ENCODE results near the gene SYT1.
"Not testable (repeated sequence)": the region's sequence is repeated elsewhere in the genome, so short reads cannot be mapped to it uniquely, and the experiment has no call there.

SYT1 gene

DNA sequence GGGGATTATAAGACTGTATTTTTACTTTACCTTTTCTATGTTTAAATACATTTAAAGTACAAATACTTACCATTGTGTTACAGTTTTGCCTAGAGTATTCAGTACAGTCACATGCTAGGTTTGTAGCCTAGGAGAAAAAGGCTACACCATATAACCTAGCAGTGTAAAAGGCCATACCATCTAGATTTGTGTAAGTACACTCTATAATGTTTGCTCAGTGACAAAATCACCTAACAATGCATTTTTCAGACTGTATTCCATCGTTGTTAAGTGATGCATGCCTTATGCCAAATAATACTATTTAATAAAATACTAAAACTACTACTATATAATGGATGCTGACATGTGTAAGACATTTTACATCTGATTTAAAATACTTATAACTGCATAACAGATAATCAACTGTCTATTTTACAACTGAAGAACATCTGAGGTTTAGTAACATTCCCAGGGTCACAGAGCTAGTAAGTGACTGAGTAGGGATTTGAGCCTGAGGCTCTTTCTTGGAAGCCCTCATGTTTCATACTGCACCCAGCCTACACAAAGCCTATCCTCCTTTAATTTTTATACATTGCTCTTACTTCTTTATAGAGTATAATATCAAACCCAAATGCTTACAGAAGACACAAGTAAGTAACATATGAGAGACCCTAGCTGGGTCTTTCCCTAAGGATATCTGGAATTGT, 296.8 kb downstream of the SYT1 start:
- DNase-seq: no peak

DNA sequence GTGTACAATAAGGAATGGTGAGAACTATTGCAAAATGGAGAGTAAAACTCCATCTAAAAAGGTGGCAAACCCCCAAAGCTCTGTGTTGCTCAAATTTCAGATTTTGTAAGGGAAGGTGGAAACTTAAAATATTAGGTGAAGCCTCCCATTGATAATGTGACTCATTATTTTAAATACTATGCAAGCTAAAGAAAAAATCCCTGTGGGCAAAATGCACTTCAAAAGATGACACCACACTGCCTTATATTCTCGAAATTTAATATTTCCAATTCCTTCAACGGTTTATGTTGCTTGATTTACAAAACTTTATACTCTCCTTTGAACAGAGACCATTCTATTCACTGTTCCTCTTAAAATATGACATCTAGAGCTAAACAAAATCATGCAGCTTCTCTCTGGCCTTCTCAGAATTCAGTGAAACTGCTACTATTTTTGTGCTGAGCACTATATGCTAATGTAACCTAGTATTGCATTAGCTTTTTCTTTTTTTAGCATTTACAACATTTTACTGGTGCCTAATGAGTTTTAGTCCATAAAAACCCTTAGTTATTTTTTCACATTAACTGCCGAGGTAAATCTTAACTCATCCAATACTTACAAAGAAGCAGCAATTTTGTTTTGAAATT, 297.7 kb downstream of the SYT1 start:
- DNase-seq: no peak

DNA sequence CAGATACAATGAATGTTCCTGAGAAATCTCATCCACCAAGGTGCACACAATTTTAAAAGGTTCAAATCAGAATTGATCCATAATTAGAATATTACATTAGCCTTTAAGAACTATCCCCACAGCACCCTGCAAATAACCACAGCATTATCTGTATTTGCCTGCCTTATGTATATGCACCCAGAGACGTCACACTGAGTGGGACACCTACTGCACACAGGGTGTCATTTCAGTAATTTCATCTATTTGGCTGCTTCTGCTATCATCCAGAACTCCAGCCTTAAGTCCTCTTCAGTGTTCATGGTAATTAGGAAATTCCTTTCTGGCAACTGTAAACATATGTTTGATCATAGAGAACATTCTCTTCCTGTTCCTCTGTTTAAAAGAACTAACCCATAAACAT, 298.4 kb downstream of the SYT1 start:
- no peak for DNase-seq

DNA sequence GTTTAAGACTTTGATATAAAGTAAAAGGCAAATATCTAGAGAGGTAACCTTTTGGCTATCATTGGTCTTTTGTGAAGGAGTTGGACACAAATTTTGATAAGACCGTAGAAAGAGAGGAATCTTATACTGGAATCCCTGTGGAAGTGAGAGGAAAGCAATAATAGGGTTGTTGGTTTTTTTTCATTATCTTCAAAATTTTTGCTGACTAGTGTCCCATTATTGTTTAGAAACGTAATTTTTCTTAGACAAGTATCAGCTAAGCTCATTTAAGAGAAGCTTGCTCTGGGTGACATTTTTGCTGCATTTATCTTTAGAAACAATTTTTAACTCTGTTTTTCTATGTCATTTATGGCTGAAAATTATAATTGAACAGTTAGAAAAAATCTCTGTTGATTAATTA, 300.3 kb downstream of the SYT1 start:
- no peak for DNase-seq

DNA sequence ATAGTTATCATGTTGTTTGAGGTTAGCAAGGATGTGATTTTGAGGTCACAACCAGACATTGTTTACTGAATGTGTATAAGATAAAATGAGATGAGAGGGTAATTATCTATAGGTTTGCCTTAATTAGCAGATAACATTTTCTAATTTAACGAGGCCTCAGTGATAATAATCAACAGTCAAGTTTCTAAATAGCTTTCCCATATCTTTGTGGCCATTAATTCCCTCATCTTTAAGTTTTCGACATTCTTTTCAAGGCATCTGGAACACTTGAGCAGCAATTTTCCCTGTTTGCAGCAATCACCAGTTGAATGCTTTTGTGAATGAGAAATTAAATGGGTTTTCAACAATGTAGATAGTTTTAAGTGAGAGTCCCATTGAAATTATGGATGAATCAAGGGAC, 304.1 kb downstream of the SYT1 start:
- no peak for DNase-seq

DNA sequence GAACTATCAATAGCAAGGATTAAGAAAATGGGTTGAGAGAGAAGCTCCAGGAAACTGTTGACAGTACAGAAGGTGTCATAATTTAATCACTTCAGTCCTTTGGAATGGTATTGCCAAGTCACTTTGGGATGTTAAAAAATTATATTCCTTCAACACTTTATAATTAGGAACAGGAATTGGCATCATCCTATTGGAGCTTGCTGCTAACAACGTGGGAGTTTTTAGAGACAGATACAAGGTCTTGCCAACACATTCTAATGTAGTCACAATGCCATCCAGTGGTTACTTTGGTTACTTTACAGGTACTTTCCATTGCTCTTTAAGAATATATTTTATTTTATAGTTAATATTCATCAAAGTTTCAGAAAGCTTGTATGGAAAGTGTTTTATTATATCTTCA, 310.1 kb downstream of the SYT1 start:
- DNase-seq: no peak

DNA sequence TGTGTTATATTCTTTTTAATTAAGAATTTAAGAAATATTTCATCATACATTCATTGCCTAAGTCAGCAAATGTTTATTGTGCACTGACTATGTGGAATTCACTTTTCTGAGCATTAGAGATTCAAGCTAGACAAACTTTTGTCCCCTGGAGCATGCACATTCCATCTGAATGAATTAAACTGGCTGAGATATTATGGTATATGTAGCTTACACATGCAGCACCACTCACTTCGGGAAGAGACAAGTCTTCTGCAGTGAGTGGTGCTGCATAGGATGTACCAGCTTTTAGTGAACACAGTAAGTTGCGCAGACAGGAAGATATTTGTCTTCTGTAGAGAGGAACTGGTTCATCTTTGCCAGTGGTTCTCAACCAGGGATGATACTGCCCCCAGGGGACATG, 318.4 kb downstream of the SYT1 start:
- no peak for DNase-seq

DNA sequence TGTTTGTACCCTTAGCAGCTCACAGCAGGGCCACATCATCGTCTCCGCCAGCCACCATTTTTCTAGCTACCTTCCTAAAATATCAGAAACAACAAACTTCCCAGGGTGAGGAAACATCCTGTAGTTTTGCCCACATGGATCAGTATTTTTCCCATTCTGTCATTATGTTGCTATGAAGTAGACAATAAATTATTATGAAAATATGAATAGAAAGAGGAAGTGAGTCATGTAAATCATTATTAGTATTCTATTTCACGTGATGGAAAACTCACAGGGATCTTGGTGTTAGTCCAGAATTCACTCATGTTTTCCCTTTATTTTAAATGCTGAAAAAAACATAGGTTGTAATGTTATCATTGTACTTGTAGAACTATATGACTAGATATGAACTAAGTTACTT, 319.4 kb downstream of the SYT1 start:
- DNase-seq: no peak

DNA sequence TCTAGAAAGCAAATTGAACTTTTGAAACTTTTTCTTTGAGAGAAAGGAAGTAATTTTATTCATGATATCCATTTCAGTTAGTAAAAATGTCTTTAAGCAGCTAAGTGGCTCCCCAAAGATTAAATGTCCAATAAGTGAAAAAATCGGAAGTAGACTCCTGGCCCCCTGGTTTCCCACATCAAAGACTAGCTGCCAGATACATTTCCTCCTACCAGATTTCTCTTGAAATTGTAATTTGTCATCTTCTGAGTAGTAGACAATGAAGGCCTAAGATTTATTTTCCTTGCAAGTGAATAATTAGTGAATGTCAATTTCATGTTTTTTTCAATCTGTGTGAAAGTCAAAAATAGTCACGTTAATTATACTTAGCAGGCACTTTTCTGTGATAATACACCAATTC, 321.9 kb downstream of the SYT1 start:
- DNase-seq: no peak

DNA sequence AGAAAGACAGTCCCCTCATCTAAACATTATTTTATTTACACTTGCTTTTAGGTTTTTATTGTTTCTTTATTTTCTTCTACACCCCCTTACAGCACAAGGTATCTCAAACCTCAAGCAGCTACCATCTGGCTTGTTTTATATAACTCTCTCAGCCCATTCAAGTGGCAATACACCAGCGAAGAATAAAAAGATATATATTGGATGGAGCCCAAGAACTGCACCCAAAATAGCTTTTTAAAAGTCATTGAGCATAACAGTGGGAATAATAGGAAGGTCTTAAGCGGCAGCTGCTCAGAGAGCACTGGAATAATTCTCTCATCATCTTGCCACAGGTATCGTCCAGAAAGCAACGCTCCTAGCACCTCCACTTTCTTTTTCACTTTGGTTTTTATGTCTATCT, 322.5 kb downstream of the SYT1 start:
- no peak for DNase-seq

DNA sequence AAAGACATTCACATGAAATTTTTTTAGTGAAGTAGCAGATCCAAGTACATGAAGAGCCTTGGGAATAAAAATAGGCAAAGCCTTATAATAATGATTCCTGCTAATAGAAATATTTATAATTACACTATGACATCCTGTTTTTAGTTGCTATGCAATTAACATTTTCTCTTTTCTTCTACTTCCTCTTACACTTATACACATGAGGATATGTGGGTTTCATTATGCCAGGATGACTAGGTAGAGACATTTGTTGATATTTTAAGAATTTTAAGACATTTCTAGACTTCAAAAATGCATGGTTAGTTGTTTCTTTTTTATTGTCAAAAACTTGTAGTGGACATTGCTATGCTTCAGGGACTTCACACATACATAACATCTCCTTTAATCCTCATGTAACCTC, 326.8 kb downstream of the SYT1 start:
- DNase-seq: no peak

DNA sequence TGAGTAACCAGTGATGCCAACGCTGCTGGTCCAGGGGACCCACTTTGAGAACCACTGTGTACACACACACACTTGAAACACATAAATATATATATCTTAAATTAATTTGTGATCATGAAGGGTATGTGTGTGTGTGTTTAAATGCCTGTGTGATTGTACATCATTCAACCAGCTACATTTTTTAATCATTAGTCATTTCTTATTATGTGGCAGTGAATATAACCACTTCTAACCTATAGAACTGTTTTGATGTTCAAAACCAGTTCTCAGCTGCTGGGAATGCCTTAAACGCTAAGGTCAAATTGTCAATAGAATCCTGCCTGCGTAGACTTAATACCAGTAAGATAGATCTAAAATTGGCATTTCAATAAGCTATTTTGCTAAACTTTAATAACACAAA, 330.0 kb downstream of the SYT1 start:
- no peak for DNase-seq

DNA sequence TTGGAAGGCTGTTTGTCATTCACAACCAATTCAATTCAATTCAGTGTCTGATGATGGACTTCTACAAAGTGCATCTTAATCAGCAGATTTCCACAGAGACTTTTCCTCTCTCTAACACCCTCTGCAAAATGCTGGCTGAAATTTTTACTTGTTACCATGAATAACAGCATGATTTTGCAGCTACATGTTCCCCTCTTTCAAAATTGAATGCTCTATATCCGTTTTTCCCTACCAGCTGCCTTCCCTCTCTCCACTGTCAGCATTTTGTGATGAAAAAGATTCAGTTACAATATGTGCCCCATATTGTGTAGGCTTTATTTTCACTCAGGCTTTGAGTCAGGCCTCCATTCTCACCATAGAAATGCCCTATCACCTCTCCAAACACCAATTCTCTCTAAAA, 334.6 kb downstream of the SYT1 start:
- no peak for DNase-seq

DNA sequence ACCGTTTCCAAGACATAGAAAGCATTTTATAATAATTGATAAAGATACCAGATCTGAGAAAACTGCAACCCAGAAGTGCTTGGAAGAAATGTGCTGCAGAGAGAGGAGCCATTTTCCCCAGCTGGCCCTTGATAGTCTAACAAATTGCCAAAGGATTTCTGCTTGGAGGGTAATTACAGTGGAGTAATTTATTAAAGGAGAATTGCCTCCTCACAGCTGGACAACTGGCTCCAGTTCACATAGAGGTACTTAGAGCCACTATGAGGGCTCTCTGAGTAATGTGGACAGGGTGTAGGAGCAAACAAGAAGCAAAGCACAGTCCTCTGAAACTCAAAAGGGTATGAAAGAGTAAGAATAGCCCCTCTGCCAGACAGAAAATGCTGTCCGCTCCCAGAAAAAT, 335.6 kb downstream of the SYT1 start:
- no peak for DNase-seq

DNA sequence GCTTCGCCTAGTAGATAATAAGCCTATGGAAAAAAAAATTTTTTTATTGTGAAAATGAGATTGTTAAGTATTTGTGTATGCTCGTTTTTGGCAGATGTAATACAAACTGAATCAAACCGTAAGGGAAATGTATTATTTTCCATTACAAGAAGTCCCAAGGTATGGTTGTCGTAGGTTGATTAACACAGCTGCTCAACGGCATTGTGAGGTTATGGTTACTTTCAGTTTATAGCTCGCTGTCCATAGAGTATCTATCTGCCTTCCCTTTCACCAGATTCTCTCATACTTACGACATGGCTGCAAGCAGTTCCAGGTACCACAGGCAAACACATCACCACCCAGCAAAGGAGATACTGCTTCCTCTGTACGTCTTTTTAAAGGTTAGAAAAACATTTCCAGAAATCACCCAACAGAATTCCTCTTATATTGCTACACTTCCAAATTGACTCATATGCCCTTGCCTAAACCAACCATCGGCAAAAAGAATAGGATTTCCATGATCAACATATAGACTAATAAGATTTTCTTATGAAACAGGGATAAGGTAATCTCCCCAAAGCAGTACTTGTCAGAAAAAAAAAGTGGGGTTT, 338.6 kb downstream of the SYT1 start:
- no peak for DNase-seq

DNA sequence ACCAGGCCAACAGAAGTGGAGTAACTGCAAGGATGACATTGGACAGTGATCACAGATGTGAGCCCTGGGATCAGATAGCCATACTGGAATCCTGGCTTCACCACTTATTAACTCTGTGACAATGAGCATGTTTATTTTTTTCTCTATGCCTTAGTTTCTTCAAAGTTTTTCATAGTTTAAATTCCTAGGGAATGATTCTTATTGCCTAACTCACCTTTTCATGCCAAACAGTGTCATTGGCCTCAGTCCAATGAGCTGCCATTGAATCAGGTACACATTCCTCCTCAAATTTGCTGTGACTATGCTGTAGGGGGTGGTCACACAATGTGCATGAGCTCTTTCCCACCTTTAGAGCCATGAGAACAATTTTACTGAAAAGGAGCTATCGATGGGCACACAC, 342.3 kb downstream of the SYT1 start:
- DNase-seq: no peak

DNA sequence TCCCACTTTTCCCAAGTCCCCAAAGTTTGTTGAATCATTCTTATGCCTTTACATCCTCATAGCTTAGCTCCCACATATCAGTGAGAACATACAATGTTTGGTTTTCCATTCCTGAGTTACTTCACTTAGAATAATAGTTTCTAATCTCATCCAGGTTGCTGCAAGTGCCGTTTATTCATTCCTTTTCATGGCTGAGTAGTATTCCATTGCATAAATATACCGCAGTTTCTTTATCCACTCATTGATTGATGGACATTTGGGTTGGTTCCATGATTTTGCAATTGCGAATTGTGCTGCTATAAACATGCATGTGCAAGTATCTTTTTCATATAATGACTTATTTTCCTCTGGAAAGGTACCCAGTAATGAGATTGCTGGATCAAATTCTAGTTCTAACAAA, 345.8 kb downstream of the SYT1 start:
- not testable (repeated sequence) for DNase-seq

DNA sequence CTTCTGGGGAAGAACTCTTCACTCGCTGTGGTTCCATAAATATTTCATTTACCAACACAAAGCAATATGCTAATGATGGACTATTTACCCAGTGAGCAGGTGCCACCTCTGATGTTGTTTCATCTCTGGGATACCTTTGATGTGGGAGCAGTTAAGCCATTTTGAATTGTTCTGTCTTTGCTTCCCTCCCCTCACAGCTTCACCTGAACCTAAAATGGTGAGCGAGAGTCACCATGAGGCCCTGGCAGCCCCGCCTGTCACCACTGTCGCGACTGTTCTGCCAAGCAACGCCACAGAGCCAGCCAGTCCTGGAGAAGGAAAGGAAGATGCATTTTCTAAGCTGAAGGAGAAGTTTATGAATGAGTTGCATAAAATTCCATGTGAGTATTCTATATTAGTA, 352.7 kb downstream of the SYT1 start:
- no peak for DNase-seq

DNA sequence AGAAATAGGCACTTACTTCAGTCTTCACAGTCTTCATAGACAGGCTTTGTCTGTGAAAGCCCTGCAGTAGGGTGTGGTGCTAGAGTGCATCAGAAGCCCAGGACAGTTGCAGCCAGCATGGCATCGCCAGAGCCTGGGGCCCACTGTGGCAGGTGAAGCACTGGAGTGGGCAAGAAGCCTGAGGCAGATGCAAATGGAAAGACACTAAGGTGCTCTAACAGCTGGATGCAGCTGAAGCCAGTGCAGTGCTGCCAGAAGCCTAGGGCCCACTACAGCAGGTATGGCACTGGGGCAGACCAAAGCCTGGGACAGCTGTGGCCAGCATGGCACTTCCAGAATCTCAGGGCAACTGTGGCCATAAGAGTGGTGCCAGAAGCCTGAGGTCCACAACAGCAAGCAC, 358.6 kb downstream of the SYT1 start:
- DNase-seq: no peak

DNA sequence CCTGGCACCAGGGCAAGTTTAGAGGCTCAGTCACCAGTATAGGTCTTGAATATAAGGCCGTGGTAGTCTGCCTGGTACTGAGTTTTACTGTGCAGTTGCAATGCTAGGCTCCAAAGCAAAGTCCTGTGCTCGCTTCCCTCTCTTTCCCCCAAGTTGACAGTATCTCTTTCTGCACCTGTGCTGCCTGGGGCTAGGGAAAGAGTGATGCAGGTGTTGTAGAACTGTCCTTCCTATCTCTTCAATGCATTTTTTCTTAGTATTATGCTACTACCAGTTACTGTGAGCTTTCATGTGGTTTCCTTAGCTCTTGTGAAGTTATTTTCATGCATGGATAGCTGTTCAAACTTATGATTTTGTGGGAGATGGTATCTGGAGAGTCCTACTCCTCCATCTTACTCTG, 359.2 kb downstream of the SYT1 start:
- DNase-seq: no peak

DNA sequence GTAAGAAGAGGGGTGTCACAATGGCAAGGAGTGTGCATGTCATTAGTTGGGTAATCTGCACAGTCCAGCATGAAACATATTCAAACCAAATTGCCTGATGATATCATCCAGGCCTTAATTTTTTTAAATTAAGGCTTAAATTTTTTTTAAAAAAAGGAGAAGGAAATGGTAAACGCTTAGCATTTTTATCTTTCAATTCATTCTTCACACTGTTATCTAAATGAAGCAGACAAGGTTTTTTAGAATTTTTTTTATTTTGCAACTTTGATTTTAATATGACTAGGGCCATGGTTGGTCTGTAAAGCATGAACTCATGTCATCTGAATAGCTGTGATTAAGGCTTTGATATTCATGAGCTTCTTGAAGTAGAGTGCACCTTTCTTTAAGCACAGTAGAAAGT, 362.5 kb downstream of the SYT1 start:
- DNase-seq: no peak

DNA sequence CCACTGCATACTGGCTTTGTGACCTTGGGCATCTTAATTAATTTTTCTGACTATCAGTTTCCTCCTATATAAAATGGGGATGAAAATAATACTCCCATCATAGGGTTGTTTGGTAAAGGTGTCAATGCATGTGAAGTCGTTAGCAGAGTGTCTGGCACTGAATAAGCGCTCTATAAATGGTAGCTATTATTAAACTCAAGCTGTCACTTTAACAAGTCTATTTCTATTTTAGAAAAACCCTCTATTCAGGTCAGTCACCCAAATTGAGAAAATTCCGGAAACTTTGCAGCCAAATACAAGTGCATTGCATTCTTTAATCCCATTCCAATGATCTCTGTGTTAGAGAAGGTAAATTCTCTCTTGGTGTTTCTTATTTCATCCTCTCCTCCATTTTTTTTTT, 363.1 kb downstream of the SYT1 start:
- DNase-seq: no peak

DNA sequence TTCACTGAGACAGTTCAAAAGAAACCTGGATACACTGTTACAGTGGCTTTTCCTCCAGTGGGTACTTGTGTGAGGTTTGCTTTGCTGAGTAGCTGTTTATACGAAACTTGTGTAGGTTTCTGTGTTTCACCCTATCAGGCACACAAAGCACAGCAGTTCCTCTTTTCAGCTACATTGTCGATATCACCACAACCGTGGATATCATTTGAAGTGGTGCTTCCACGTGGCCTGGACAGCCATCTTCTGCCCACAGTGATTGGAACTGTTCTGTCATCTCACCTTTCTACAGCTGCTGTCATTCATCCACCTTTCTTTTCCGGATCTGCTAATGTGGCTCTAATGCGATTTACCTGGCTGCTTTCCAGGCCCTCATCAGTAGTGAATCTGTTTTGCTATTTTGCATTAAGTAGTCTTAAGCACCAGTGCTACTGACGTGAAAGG, 368.8 kb downstream of the SYT1 start:
- DNase-seq: no peak

DNA sequence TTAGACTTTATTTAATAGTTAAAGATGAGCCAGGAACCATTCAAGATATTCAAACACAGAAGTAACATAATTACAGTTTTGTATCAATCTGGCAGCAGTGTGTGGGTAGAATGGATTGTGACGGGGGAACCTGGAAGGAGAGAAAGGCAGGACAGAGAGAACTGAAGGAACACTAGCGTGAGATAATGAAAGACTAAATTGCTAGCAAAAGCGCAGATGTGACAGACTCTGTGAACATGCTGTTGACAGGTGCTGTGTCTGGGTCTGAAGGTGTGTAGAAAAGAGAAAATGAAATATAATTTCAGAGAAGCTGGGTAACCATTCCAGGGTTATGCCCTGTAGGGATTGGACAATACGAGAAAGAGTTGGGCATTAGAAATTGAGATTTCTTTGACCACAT, 372.3 kb downstream of the SYT1 start:
- no peak for DNase-seq

DNA sequence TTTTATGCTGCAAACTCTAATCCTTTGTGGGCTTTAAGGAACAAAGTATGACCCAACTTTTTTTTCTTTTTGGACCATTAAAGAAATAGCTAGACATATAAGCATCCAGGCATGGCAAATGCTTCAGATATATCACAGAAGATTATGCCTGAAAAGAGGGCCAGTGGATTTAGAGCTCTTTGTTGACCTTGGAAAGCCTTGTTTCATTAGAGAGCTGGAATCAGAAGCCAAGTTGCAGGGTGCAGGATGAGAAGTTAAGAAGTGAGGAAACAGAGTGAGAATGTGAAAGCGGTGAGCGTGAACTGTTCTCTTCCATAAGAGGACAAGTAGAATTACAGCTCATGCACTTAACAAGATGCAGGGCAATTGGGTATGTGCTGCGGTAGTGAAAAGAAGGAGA, 373.7 kb downstream of the SYT1 start:
- no peak for DNase-seq

Data from activated naive CD4-positive, alpha-beta T cell treated with anti-CD3 and anti-CD28 coated beads, Interleukin-2, amount 50 U/mL, for 16 hours (primary cell).